ENCODE measurements around the gene NLGN2. TPM values are rescaled to one million over a fixed set of nuclear protein-coding genes. Genes with fewer than 3 reads are reported as not detected.
"Not testable (repeated sequence)": the region's sequence is repeated elsewhere in the genome, so short reads cannot be mapped to it uniquely, and the experiment has no call there.

NLGN2 gene
- 34.3 TPM for total RNA-seq

GRCh38 chr17:7407485-7408251 lies at the start of gene NLGN2:
Gene NLGN2, plus strand, starts transcription at chr17:7407845. Its CDS starts 411 bp downstream, at chr17:7408256.
- Histone ChIP-seq H3K27me3 (no peaks in the 10 kb centered on the region), H3K9me3 (no peaks in the 10 kb centered on the region), H3K36me3 (peaks cover 0 to 7% of the 10 kb centered on the region in 2 donors), H3K27ac (no peak within 1 kb of the TSS), H3K4me1 (peaks cover 0 to 13% of the 10 kb centered on the region in 2 donors), H3K4me3 (no peak within 1 kb of the TSS)
- TF ChIP-seq CTCF (IDR thresholded peaks at IDR 0.05): no peak
- DNase-seq (ENCODE audit: low spot score in 2 of 2): no peak
- intact Hi-C loops (cut with DNase I): loop anchor here (10.0 kb wide), 1 partner anchor 277 kb away; the partner anchor contains the start of genes TP53 and WRAP53

GRCh38 chr17:7361906-7362305 lies 45.7 kb upstream of the NLGN2 start:
- H3K36me3 ChIP-seq: no peaks in the 10 kb centered on the region
- no peak overlapping the region for H3K27ac ChIP-seq
- intact Hi-C loops (cut with DNase I): no loop called here
- H3K27me3 ChIP-seq: no peaks in the 10 kb centered on the region
- DNase-seq (ENCODE audit: low spot score in 2 of 2): no peak
- H3K4me1 ChIP-seq: no peaks in the 10 kb centered on the region
- H3K4me3 ChIP-seq: no peak overlapping the region
- TF ChIP-seq CTCF (IDR thresholded peaks at IDR 0.05): no peak
- no peaks in the 10 kb centered on the region for H3K9me3 ChIP-seq

- no peak for DNase-seq (ENCODE audit: low spot score in 2 of 2)
- H3K36me3 ChIP-seq: no peaks in the 10 kb centered on the region
- H3K27me3 ChIP-seq: no peaks in the 10 kb centered on the region
- H3K4me3 ChIP-seq: no peak overlapping the region
- intact Hi-C loops (cut with DNase I): no loop called here
- H3K4me1 ChIP-seq: no peaks in the 10 kb centered on the region
- H3K9me3 ChIP-seq: no peaks in the 10 kb centered on the region
- no peak overlapping the region for H3K27ac ChIP-seq
- no peak for TF ChIP-seq CTCF (IDR thresholded peaks at IDR 0.05)
Measured at GRCh38 chr17:7363311-7363710, 44.3 kb upstream of the NLGN2 start.

GRCh38 chr17:7365963-7366362 lies 41.7 kb upstream of the NLGN2 start:
- H3K27me3 ChIP-seq; intact Hi-C loops (cut with DNase I); H3K4me1 ChIP-seq; H3K36me3 ChIP-seq; H3K9me3 ChIP-seq; H3K4me3 ChIP-seq; H3K27ac ChIP-seq; DNase-seq (ENCODE audit: low spot score in 2 of 2): not testable (repeated sequence)

DNA sequence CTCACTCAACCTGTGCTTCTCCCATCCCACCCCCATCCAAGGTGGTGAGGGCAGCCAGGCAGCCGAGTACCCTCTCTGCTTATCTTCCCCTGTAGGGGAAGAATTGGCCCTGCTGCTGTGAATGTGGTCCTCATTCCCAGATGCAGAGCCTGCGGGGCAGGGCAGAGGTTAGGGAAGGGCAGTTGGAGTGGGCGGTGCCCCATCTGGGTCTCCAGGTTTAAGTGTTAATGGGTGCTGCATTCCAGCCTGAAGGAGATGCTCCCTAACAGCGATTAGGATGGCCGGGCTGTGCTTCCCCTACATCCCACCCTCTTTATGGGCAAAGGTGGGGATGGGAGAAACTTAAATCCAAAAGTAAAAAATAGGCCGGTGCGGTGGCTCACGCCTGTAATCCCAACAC lies 40.6 kb upstream of the NLGN2 start:
- TF ChIP-seq CTCF (IDR thresholded peaks at IDR 0.05): no peak
- Histone ChIP-seq H3K27me3 (no peaks in the 10 kb centered on the region), H3K27ac (no peak overlapping the region), H3K9me3 (no peaks in the 10 kb centered on the region), H3K36me3 (no peaks in the 10 kb centered on the region), H3K4me3 (no peak overlapping the region), H3K4me1 (no peaks in the 10 kb centered on the region)
- DNase-seq (ENCODE audit: low spot score in 2 of 2): no peak
- intact Hi-C loops (cut with DNase I): no loop called here

- no peak for DNase-seq (ENCODE audit: low spot score in 2 of 2)
- Histone ChIP-seq H3K4me1 (no peaks in the 10 kb centered on the region), H3K4me3 (no peak overlapping the region), H3K27ac (no peak overlapping the region), H3K9me3 (no peaks in the 10 kb centered on the region), H3K27me3 (no peaks in the 10 kb centered on the region), H3K36me3 (no peaks in the 10 kb centered on the region)
- TF ChIP-seq CTCF (IDR thresholded peaks at IDR 0.05): no peak
- intact Hi-C loops (cut with DNase I): no loop called here
Measured at GRCh38 chr17:7367918-7368598, 39.6 kb upstream of the NLGN2 start.

DNA sequence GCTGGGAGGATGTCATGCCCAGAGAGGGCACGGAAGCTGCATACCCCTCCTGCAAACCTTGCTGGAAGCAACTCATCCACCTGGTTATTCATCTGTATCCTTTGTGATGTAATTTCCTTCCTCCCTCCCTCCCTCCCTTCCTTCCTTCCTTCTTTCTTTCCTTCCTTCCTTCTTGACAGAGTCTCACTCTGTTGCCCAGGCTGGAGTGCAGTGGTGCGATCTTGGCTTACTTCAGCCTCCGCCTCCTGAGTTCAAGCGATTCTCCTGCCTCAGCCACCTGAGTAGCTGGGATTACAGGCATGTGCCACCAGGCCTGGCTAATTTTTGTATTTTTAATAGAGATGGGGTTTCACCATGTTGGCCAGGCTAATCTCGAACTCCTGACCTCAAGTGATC lies 39.0 kb upstream of the NLGN2 start:
- H3K9me3 ChIP-seq; H3K4me1 ChIP-seq; H3K27me3 ChIP-seq; H3K4me3 ChIP-seq; H3K36me3 ChIP-seq; H3K27ac ChIP-seq; DNase-seq (ENCODE audit: low spot score in 2 of 2); intact Hi-C loops (cut with DNase I): not testable (repeated sequence)

Data from ascending aorta (tissue), 2 donors.